Measurements from ENCODE around the gene WDR72. TPM values are rescaled to one million over a fixed set of nuclear protein-coding genes. Genes with fewer than 3 reads are reported as not detected.

WDR72 gene
- total RNA-seq, 1 donor from 2014 or later: under 0.01 TPM

GRCh38 chr15:53588773-53589172 lies 170.7 kb downstream of the WDR72 start:
- no peak for TF ChIP-seq CTCF (IDR thresholded peaks at IDR 0.05; ENCODE audit: insufficient read depth, low read length, severe bottlenecking)
- FAIRE-seq (no peak), DNase-seq (ENCODE audit: low read depth) (peak; percentile 41)
- no peaks in the 10 kb centered on the region for H3K36me3 ChIP-seq (ENCODE audit: control insufficient read depth, insufficient read depth, low read length)
- no peaks in the 10 kb centered on the region for H3K27me3 ChIP-seq (ENCODE audit: control insufficient read depth, insufficient read depth, low read length)
- no peak overlapping the region for H3K4me3 ChIP-seq (ENCODE audit: low read depth, low read length)

- peak; percentile 70 for TF ChIP-seq CTCF (IDR thresholded peaks at IDR 0.05; ENCODE audit: insufficient read depth, low read length, severe bottlenecking)
- no peak for FAIRE-seq
- peak; percentile 49 for DNase-seq (ENCODE audit: low read depth)
- H3K36me3 ChIP-seq (ENCODE audit: control insufficient read depth, insufficient read depth, low read length): no peaks in the 10 kb centered on the region
- no peaks in the 10 kb centered on the region for H3K27me3 ChIP-seq (ENCODE audit: control insufficient read depth, insufficient read depth, low read length)
- H3K4me3 ChIP-seq (ENCODE audit: low read depth, low read length): no peak overlapping the region
These were observed 172.7 kb downstream of the WDR72 start for GRCh38 chr15:53586799-53587198.

GRCh38 chr15:53581513-53581912 lies 177.9 kb downstream of the WDR72 start:
- Histone ChIP-seq H3K36me3 (ENCODE audit: control insufficient read depth, insufficient read depth, low read length) (no peaks in the 10 kb centered on the region), H3K4me3 (ENCODE audit: low read depth, low read length) (no peak overlapping the region), H3K27me3 (ENCODE audit: control insufficient read depth, insufficient read depth, low read length) (no peaks in the 10 kb centered on the region)
- DNase-seq (ENCODE audit: low read depth): no peak
- TF ChIP-seq CTCF (IDR thresholded peaks at IDR 0.05; ENCODE audit: insufficient read depth, low read length, severe bottlenecking): no peak
- no peak for FAIRE-seq

GRCh38 chr15:53580366-53580765 lies 179.1 kb downstream of the WDR72 start:
- no peak for FAIRE-seq
- no peak for DNase-seq (ENCODE audit: low read depth)
- no peaks in the 10 kb centered on the region for H3K36me3 ChIP-seq (ENCODE audit: control insufficient read depth, insufficient read depth, low read length)
- no peak overlapping the region for H3K4me3 ChIP-seq (ENCODE audit: low read depth, low read length)
- no peaks in the 10 kb centered on the region for H3K27me3 ChIP-seq (ENCODE audit: control insufficient read depth, insufficient read depth, low read length)
- no peak for TF ChIP-seq CTCF (IDR thresholded peaks at IDR 0.05; ENCODE audit: insufficient read depth, low read length, severe bottlenecking)

GRCh38 chr15:53576841-53577240 lies 182.6 kb downstream of the WDR72 start:
- TF ChIP-seq CTCF (IDR thresholded peaks at IDR 0.05; ENCODE audit: insufficient read depth, low read length, severe bottlenecking): no peak
- DNase-seq (ENCODE audit: low read depth) (no peak), FAIRE-seq (no peak)
- Histone ChIP-seq H3K36me3 (ENCODE audit: control insufficient read depth, insufficient read depth, low read length) (no peaks in the 10 kb centered on the region), H3K4me3 (ENCODE audit: low read depth, low read length) (no peak overlapping the region), H3K27me3 (ENCODE audit: control insufficient read depth, insufficient read depth, low read length) (no peaks in the 10 kb centered on the region)

GRCh38 chr15:53573091-53573490 lies 186.4 kb downstream of the WDR72 start:
- H3K27me3 ChIP-seq (ENCODE audit: control insufficient read depth, insufficient read depth, low read length): no peaks in the 10 kb centered on the region
- TF ChIP-seq CTCF (IDR thresholded peaks at IDR 0.05; ENCODE audit: insufficient read depth, low read length, severe bottlenecking): no peak
- H3K4me3 ChIP-seq (ENCODE audit: low read depth, low read length): no peak overlapping the region
- H3K36me3 ChIP-seq (ENCODE audit: control insufficient read depth, insufficient read depth, low read length): no peaks in the 10 kb centered on the region
- no peak for FAIRE-seq
- peak; percentile 87 for DNase-seq (ENCODE audit: low read depth)
